HG03571 (cell line): Measurements from ENCODE around the gene COPE.
"Not testable (repeated sequence)": the region's sequence is repeated elsewhere in the genome, so short reads cannot be mapped to it uniquely, and the experiment has no call there.

ENCODE experiments used
- ATAC-seq: cut with Tn5 transposase; IDR thresholded peaks from one replicate; pipeline ENCODE4 v1.9.1; 2021; ENCODE audit not compliant: unreplicated experiment

COPE gene

DNA sequence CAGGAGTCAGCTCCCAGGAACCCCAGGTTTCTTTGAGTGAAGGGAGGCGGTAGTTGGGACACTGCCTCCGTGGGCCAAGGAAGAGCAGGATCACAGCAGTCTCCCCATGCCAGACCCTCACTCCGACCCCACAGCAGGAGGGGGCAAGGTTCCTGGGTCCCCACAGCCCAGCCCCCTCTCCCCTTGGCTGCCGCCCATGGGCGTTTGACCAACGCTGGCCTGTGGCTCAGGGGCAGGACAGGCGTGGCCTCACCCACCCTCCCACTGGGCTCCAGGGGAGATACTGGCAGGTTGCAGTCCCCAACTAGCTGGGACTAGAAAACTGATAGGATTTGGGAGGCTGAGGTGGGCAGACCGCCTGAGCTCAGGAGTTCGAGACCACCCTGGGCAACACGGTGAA is 9.2 kb downstream of the COPE start:
- no peak for ATAC-seq

DNA sequence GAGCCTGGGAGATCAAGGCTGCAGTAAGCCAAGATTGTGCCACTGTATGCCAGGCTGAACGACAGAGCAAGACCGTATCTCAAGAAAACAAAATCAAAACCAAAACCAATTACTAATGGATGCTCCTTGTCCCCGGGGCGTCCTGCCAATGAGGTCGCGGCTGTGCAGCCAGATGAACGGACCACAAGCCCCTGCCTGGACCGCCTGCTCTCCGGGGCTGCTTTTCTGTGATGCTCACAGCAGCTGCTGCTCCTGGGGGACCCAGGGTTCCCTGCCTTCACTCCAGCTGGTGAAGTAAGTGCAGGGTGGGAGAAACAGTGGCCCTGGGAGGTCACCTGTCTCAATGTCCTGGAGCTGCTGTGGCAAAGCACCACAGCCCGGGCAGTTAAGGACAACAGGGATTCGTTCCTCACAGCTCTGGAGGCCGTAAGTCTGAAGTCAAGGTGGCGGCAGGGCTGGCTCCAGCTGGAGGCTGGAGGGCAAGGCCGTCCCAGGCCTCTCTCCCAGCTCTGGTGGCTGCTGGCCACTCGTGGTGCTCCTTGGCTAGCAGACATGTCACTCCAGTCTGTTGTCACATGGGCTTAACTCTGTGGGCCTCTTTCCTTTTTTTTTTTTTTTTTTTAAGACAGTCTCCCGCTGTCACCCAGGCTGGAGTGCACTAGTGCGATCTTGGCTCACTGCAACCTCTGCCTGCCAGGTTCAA is 10.1 kb downstream of the COPE start:
- no peak for ATAC-seq

DNA sequence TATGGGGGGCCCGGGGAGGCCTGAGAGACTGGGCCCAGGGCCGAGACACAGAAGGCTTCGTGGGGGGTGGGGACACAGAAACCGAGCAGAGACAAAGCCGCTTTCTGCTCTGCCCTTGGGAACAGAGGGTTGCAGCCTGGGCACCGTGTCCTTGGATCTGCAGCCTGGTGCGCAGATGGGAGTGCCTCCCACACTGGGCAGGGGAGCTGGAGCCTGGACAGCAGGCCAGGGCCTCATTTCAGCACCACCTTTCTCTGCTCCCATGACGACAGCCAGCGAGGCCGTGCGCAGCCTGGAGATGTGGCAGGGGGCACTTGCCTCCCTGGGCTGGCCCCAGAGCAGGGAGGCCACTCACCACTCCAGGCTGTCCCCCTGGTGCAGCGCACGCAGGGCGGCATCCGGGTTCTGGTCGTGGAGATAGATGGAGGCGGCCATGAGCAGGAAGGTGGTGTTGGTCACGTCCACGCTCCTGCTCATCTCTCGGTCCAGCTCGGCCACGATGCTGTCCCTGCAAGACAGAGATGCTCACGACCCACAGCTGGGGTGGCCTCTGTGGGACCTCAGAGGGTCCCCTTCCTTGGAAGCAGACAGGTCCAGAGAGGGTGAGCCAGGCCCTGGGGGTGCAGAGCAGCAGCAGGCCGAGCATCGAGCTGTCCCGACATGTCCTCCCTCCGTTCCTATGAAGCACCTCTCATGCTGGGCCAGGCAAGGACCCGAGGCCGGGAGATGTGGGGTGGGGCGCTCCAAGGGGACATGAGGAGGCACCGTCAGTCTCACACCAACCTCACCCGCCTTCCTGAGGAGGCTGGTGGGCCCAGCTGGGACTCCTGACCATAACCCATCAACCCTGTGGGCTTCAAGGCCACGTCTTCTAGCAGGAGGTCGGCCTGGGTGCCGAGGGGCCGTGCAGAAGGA is 12.3 kb downstream of the COPE start:
- no peak for ATAC-seq

DNA sequence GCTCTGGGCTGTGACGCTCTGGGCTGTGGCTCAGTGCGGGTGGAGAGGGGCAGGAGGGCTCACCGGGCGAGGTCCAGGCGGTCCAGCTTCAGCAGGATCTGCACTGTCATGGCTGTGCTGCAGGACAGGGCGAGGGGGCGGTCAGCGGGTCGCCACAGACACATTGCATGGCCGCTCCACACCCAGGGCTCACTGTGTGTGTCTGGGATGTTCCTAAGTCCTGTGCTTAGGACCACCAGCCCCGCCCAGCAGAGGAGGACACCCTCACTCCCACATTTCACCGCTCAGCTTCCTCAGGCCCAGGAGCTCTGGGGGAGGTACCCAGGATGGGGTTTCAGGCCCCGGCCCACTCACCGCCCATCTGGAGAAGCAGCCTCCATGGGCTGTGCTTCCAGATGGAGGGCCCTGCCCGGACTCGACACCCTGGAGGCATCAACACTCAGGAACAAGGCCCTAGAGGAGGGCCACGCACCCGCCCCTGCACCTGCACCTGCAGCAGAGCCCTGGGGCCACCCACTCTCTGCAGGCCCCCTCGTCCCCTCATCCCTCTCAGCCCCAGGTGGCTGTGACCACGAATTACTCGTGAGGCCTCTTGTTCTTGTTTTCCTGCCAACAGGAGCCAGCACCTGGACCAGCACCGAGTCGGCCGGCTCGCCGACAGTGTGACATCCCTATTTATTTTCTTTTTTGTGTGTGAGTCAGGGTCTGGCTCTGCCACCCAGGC is 13.5 kb downstream of the COPE start:
- no peak for ATAC-seq

DNA sequence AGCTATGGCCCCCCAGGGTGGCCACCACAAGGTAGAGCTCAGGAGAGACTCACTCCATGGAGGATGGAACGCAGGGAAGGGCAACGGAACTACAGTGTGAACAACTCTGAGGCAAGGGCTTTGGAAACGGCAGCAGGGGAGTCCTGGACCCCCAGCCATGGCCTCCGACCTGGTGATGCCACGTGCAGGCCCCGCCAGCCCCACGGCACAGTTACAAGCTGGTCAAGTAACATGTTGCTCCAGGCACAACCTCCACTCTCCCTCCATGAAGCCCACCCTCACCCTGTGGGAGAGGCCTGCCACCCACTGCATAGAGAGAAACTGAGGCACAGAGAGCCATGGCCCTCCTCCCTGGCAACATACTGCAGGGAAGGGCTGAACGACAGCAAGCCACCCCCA is 14.1 kb downstream of the COPE start:
- no peak for ATAC-seq

DNA sequence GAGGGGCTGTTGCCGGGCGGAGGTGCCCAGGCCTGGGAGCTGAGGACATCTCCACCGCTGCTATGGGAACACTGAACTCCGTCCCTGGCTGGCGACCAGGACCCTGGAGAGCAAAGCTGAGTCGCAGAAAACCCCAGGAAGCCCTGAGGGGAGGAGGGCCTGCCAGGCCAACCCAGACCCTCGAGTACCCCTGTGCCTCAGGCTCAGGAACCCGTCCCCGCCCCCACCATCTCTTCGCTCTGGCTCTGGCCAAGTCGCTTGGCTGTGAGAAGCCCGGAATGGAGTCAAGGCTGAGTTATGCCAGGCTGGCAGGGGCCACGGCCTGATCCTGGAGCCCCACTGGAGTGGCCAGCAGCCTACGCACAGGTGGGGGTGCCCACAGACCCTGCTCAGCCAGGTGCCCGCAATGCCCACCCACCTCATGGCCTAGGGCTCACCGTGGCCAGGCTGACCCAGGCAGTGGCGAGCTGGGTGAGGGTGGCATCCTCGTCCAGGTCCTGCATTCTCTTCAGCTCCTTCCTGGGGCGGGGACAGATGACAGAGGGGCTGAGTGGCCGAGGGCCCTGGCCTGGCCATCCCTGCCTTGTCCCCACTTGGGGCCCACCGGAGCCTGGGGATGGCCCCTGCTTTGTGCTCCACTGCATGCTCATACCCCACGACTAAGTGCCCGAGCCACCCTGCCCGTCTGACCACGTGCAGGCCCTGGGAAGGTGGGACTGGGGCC is 14.7 kb downstream of the COPE start:
- ATAC-seq = no peak

DNA sequence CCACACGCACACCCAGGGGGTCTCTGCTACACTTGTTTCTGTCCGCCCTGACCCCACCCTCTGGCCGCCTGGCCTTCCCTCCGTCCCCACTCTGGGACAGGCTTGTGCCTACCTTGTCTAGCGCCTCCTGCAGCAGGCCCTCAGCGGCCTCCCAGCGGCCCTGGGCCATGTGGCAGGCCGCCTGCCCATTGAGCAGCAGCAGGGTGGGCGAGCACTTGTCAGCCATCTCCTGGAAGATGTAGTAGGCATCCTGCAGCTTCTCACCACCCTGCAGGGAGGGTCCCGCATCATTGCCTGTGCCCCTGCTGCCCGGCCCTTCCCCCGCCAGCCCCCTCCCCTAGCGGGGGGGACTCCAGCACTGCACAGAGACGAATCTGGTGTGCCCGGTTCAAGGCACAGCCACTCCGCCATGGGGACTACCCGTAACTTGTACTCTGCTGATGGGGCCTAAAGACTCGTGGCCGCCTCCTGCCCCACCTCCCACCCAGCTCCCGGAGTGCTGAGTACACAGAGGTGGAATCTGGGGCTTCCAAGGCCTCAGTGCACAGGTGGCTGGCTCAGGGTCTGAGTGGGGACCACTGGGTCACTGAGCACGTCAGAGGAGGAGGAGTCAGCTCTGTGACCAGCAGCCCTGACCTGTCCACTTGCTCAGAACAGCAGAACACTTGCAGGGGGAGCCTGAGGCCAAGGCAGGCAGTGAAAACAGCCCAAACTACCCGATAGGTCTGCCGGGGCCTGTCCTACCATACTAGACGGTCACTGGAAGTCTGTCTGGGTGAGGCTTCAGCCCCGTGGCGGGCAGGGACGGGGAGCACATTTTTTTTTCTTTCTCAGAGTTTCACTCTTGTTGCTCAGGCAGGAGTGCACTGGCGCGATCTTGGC is 15.8 kb downstream of the COPE start:
- no peak for ATAC-seq

DNA sequence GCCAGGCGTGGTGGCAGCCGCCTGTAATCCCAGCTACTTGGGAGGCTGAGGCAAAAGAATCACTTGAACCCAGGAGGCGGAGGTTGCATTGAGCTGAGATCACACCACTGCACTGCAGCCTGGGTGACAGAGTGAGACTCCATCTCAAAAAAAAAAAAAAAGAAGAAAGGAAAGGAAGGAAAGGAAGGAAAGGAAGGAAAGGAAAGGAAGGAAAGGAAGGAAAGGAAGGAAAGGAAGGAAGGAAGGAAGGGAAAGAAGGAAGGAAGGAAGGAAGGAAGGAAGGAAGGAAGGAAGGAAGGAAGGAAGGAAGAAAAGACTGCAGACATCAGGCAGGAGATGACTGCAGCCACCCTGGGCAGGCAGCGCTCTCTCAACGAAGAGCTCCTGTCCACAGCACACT is 16.7 kb downstream of the COPE start:
- ATAC-seq = not testable (repeated sequence)

DNA sequence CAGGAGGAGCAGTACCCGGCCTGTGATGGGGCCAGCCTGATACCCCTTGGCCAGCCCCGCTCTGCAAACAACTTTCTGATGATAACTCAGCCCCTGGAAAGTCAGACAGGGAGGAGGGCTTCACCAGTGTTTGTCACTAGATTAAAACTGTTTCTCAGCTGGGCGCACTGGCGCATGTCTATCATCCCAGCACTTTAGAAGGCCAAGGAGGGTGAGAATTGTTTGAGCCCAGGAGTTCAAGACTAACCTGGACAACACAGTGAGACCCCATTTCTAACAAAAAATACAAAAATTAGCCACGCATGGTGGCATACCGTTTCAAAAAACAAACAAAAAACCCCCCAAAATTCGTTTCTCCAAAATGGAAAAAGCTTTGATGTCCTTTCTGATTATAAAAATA is 17.7 kb downstream of the COPE start:
- ATAC-seq = no peak

DNA sequence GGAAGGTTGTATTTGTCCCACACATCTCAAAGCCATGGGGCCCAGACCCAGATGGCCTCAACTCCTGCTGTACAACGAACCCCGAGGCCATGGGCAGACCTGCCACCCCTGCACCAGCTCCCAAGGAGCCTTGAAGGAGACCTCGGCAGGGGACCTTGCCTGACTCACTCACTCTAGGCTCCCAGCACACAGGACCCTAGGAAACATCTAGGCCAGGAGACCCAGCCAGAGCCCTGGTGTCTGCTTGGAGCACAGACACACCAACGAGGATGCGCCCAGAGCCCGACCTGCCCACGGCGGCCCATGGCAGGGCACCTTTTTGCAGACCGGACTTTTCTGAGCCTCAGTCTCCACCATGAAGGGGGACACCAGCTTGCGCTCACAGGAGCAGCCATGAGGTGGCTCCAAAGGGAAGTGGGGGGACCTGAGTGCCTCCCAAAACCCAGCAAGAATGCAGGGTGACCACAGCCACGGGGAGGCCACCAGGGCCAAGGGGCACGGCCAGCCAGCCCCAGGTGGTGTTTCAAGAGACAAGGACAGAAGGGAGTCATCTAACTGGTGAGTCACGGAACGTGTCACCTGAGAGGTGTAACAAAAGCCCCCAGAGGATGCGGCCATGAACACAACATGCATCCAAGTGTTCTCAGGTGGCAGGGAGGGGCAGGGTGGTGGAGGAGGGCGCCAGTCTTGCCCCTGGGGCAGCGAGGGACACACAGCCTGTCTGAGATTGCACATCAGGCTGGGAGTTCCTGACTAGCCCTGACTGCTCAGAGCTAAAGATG is 18.3 kb downstream of the COPE start:
- ATAC-seq = no peak

DNA sequence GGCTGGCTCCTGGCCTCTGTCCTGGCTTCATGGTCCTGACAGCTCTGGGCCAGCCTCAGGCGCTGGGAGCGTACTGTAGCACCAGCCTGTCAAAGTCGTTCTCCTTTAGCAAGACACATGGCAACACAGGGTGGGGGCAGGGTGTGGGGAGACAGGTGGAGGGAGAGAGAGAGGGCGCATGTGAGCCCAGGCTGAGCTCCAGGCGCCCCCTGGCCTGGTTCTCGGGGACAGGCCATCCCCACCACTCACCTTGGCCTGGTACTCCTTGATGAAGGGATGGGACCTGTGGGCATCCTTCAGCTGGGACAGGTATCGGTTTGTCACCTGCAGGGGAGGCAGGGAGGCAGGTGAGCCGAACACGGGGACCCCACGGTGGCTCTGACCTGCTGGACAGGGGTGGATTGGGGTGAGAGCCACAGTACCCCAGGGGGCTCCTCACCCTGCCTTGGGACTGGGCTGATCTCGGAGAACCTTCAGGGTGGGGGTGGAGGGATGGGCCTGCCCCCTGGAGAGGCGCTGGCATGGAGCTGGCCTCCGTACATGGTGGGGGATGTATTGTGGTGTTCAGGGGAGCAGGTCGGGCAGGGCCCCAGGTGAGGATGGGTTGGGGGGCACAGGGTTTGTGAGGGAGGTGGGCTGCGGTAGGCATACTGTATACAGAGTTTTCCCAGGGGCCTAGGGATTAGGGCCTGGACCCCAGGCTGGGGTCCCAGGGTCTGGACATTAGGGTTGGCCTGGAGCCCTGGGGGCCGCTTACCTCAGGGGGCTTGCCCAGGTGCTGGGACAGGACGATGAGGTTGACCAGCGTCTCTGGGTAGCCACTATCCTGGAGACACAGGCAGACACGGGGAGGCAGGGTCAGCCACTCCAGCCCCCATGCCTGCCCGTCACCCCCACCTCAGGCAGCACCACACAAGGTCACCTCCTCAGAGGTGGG is 19.3 kb downstream of the COPE start:
- ATAC-seq = no peak

DNA sequence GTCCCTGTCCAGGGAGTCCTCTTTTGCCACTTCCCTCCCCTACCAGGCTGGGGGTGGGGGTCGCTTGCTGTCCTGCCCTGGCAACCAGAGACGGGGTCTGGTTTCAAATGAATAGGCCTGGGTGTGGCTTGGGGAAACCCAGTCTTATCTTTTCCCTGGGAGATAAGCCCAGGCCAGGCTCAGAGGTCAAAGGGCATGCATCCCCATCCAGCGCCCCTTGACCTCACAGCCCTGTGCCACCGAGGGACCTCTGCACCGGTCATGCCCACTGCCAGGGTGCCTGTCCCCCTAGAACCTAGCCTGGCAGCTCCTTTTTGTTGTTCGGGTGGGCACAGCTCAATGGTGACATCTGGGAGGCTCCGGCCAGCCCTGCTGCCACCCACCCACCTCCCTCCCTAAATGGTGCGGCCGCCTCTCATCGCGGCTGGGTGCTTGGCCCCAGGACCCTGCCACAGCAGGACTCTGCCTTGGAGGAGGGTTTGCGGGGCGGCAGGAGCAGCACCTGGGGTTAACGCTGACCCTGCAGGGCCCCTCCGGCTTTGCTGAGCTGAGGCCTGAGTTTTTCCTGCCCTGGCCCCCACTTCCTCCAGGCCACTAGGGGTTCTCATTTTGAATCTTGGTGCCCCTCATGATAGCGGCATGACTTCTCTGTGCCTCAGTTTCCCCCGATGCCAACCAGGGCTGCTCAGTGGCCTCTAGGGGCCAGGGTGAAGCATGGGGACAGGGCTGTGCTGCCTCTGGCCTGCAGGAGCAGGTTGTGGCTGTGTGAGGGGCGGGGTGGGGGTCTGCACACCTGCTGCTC is 20.4 kb downstream of the COPE start:
- ATAC-seq = no peak

DNA sequence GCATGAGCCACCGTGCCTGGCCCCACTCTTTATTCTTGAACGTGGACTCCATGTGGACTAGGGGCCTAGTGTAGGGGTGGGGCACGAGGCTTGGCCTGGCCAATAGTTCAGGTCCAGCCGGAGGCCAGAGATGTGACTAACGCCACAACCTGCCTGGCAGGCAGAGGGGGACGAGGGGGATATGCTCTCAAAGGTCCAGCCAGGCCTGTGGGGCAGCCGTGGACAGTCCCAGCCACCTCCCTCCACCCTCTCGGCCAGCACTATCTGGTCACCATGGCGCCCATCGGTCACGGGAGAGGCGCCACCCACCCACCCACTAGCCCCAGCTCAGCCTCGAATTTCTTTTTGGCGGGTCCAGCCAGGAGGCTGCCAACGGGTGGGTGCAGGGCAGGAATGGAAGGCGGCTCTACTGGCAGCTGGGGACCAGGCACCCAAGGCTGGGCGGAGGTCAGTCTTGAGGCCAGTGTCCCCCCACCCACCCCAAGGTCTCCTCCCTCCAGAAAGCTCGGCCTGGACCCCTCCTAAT is 21.0 kb downstream of the COPE start:
- no peak for ATAC-seq

DNA sequence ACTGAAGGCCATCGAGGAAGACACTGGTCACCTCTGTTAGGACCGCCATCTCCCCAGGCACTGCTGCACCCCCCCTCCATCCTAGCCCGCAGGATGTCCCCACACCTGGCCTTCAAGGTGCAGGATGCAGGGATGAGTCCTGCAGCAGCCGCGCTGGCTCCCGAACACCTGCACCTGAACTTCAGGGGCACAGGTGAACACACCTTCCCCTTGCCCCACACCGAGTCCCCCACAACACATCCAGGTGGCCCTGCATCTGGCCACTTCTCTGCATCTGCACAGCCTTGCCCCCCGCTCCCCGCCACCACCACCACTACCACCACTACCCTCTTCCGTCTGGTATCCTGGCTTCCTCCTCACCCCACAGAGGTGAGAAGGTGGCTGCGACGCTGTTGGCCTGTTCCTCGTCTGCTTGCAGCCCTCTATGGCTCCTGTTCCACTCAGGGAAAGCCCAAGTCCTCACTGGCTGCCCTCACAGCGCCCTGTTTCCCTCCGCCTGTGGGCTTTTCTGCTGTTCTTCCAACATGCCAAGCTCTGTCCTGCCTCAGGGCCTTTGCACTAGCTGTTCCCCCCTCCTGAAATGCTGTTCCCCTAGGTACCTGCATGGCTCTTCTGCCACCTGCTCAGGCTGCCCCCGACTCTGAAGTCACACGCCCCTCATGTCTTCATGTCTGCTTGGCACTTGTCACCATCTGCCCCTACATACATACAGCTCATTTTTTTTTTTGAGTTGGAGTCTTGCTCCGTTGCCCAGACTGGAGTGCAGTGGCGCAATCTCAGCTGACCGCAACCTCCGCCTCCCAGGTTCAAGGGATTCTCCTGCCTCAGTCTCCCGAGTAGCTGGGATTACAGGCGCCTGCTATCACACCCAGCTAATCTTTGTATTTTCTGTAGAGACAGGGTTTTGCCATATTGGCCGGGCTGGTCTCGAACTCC is 21.8 kb downstream of the COPE start:
- ATAC-seq = no peak

DNA sequence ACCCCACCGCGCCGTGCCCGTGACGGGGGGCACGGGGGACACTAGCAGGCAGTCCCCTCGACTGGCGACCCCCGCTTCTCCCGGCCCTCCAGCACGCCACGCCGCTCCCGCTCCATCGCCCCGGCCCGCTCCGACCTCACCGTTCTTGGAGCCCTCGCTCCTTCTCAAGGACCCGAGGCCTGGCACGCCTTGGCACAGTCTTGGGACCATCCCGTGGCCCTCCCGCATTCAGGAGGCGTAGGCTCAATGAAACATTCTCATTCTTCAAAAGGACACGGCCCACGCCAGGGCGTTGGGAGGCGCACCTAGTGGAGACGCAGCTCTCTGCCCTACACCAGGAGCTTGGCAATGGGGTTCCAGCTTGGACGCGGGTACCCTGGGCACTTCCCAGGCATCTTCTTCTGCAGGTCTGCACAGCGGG is 22.8 kb downstream of the COPE start:
- no peak for ATAC-seq

DNA sequence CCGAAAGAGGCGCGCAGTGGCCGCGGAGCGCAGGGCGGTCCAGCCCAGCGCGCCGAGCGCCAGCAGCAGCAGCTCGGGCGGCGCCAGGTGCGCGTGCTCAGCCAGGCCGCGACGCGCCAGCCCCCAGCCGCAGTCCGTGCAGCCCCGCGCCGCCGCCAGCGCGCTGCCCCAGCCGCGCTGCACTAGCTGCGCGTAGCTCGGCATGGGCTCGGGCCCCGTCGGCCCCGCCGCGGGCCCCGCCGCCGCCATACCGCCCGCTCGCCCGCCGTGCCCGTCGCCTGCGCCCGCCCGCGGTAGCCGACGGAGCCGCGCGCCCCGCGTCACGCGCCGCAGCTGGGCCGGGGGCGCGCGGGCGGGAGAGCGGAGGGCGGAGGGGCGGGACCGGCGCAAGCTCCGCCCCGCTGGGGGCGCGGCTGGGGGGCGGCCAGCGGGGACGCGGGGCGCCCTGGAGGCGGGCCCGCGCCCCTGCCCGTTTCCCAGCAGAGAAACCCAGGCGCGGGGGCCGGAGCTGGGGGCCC is 23.3 kb downstream of the COPE start, which contains the start of gene CERS1:
TSS of gene CERS1 (minus strand) at position 335 of the 518 bp plus-strand sequence. CDS start at position 249, 86 bp downstream.
- ATAC-seq = no peak
